HepG2 (cell line): ENCODE results near the gene FUT6. TPM values are rescaled to one million over a fixed set of nuclear protein-coding genes. Genes with fewer than 3 reads are reported as not detected.

ENCODE experiments used
- ATAC-seq: fragments of 200-7000 bp; cut with Tn5 transposase; 3 replicates; pipeline ENCODE4 v1.9.1; 2020; ENCODE audit warnings: mild to moderate bottlenecking, moderate library complexity
- BruUV-seq: library from RNA; stranded (reverse); fragments of 400-500 nt; replicated peaks from 2 replicates; lab custom pipeline; 2021; lab: Mats Ljungman, UMichigan
- CTCF ChIA-PET: fragments of 300-600 bp; formaldehyde crosslinking; extraction: SDS; loops from one replicate; lab custom pipeline; 2021; ENCODE audit warnings: low total read pairs, inconsistent platforms, low intra/inter-chr PET ratio; lab: Yijun Ruan, JAX
- POLR2A ChIA-PET: fragments of 350-600 bp; sonication (Branson Sonifier 250); formaldehyde crosslinking; loops from one replicate; lab custom pipeline; 2020; ENCODE audit warnings: antibody characterized with exemption, inconsistent platforms; lab: Yijun Ruan, JAX
- DNase-seq: peaks from one replicate; pipeline ENCODE4 v3.0.0-alpha.2; 2015; ENCODE audit warnings: low spot score
- FAIRE-seq: peaks from 3 replicates; lab custom pipeline; 2011; peaks lifted over from hg19 to GRCh38; lab: Jason Lieb, UNC
- H2AFZ ChIP-seq: one replicate; pipeline ENCODE4 v1.6.1; 2011; ENCODE audit warnings: low read length, inconsistent platforms
- H3K27ac ChIP-seq: fragments of 300-600 bp; 3 replicates; pipeline ENCODE4 v1.8.0; 2011; ENCODE audit warnings: mixed run types, mild to moderate bottlenecking, mixed read lengths, low read length, inconsistent platforms; ENCODE audit not compliant: insufficient read depth; ENCODE audit errors: extremely low read length
- H3K27me3 ChIP-seq, 2 experiments: fragments of 200-600 bp in 1 of 2; 2 replicates in 1 of 2; 3 replicates in 1 of 2; pipeline versions ENCODE4 v1.6.0 to v1.8.0; 2011; ENCODE audit warnings: low read length in 2 of 2, mild to moderate bottlenecking in 2 of 2, moderate library complexity in 2 of 2, inconsistent platforms in 1 of 2; ENCODE audit not compliant: insufficient read depth in 2 of 2, control insufficient read depth in 1 of 2
- H3K36me3 ChIP-seq, 2 experiments: fragments of 200-600 bp in 1 of 2; replicated peaks in 1 of 2; 2 replicates in 1 of 2; 3 replicates in 1 of 2; pipeline versions ENCODE4 v1.5.1 to v1.8.0; 2011; ENCODE audit warnings: low read length in 2 of 2, inconsistent platforms in 1 of 2; ENCODE audit not compliant: insufficient read depth in 2 of 2, control insufficient read depth in 1 of 2
- H3K4me1 ChIP-seq: 2 replicates; pipeline ENCODE4 v1.5.1; 2012; ENCODE audit warnings: low read length, inconsistent platforms; ENCODE audit not compliant: insufficient read depth
- H3K4me2 ChIP-seq: 2 replicates; pipeline ENCODE4 v1.6.0; 2011; ENCODE audit warnings: low read depth, low read length, inconsistent platforms
- H3K4me3 ChIP-seq, 3 experiments: fragments of 200-600 bp in 1 of 3; sonication (generic), shearing (Covaris generic) in 1 of 3; replicated peaks in 1 of 3; 2 replicates each; pipeline ENCODE4 v1.5.1; 2011 to 2016; ENCODE audit warnings: low read length in 3 of 3, inconsistent platforms in 2 of 3, low read depth in 2 of 3, mild to moderate bottlenecking in 2 of 3, control low read depth in 1 of 3, mixed read lengths in 1 of 3; ENCODE audit not compliant: insufficient read depth in 1 of 3
- H3K79me2 ChIP-seq: one replicate; pipeline ENCODE4 v1.6.1; 2011; ENCODE audit warnings: low read length, inconsistent platforms; ENCODE audit not compliant: insufficient read depth
- H3K9ac ChIP-seq: 2 replicates; pipeline ENCODE4 v1.6.0; 2011; ENCODE audit warnings: mild to moderate bottlenecking, low read depth, low read length, inconsistent platforms; ENCODE audit not compliant: insufficient read depth
- H3K9me3 ChIP-seq: 2 replicates; pipeline ENCODE4 v1.5.1; 2012; ENCODE audit warnings: mild to moderate bottlenecking, low read length
- H4K20me1 ChIP-seq: 2 replicates; pipeline ENCODE4 v1.6.0; 2011; ENCODE audit warnings: inconsistent platforms, mild to moderate bottlenecking, low read length, moderate library complexity; ENCODE audit not compliant: insufficient read depth
- AGO2 ChIP-seq: fragments of 200-400 bp; formaldehyde crosslinking; optimal IDR thresholded peaks from 2 replicates; pipeline ENCODE3; 2017; ENCODE audit warnings: mild to moderate bottlenecking, low read depth, low read length, moderate library complexity
- RBFOX2 ChIP-seq: fragments of 200-400 bp; formaldehyde crosslinking; IDR thresholded peaks from 2 replicates; pipeline ENCODE4 v1.6.1; 2017; ENCODE audit warnings: low read depth, mild to moderate bottlenecking, low read length
- TOE1 ChIP-seq: sonication (generic); formaldehyde crosslinking; IDR thresholded peaks from 2 replicates; pipeline ENCODE4 v1.4.0; 2020; ENCODE audit warnings: mild to moderate bottlenecking, missing genetic modification reagents
- ZFP36 ChIP-seq: fragments of 150-350 bp; IDR thresholded peaks from 2 replicates; pipeline ENCODE4 v1.6.1; 2018; ENCODE audit warnings: borderline replicate concordance, low read length, low read depth; ENCODE audit not compliant: partially characterized antibody
- ZNF264 ChIP-seq: sonication (generic); formaldehyde crosslinking; IDR thresholded peaks from 2 replicates; pipeline ENCODE4 v1.4.0; 2020; ENCODE audit warnings: missing genetic modification reagents
- WGBS: methylation state at CpG from one replicate; pipeline ENCODE4 v1.1.6; 2017; ENCODE audit warnings: low lambda C conversion rate; 5-methylcytosine and 5-hydroxymethylcytosine counted together
- in situ Hi-C: cut with HindIII; loops from 2 replicates; pipeline ENCODE4 v1.10.0; 2017; ENCODE audit warnings: low pct_unique_long_range_greater_than_20kb; ENCODE audit not compliant: extremely low pct_ligation_motif_present
- intact Hi-C: fragments of 100-400 bp; cut with micrococcal nuclease; formaldehyde crosslinking; loops from one replicate; pipeline ENCODE4 v1.10.0; 2022; ENCODE audit not compliant: unreplicated experiment
- polyA plus RNA-seq, 8 experiments: library from polyadenylated mRNA; depleted of rRNA in 3 of 8; stranded (reverse) in 7 of 8; unstranded in 1 of 8; fragments of >200 nt; fragmentation: Illumina TruSeq in 4 of 8; extraction: Trizol in 4 of 8; gene quantifications; 2 replicates each; pipeline versions ENCODE4 v1.2.1 to v1.2.3, GENCODE V29; 2011 to 2016; ENCODE audit warnings: low read depth in 4 of 8, missing spikeins in 1 of 8, mixed read lengths in 1 of 8; ENCODE audit not compliant: insufficient read depth in 1 of 8
- total RNA-seq, 5 experiments: library from RNA; depleted of rRNA; stranded (reverse); fragments of >200 nt; fragmentation: Illumina TruSeq; extraction: Trizol; gene quantifications; 2 replicates each; pipeline ENCODE4 v1.2.3, GENCODE V29; 2016; ENCODE audit warnings: low read depth in 1 of 5

FUT6 gene
- total and polyA plus RNA-seq, 2 of the 13 experiments (the other 11 are each of a cell fraction or from before 2014, with no cell fraction given) = 8.2 to 27.7 TPM

DNA sequence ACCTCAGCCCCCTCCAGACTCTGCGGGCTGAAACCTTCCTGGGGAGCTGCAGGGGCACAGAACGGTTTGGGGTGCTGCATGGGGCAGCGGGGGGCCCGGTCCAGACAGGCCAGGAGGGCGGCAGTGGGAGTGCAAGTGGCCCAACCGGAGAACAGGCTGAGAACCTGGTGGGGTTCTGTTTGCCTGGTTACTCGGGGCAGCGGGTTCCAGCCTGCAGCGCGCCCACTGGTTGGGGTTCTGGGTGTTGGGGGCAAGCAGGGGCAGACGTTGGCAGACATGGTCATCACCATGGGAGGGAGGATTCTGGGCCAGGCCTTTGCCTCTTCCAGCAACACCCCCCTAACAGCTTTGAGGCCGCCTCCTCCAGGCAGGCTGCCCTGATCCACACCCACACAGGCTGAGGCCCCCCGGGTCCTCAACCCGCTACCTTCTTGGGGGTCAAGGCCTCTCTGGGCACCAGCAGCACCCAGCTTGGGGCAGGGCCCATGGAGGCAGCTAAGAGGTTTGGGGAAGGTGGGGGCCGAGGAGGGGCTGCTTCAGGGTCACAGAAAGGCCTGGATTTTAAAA, 54.8 kb downstream of the FUT6 start, which contains the start of gene PRR22:
PRR22 (minus strand) TSS at position 166 of the 567 bp plus-strand sequence; CDS start at position 80, 86 bp downstream.
- intact Hi-C loops = no loop called here
- BruUV-seq = no TSS peak

DNA sequence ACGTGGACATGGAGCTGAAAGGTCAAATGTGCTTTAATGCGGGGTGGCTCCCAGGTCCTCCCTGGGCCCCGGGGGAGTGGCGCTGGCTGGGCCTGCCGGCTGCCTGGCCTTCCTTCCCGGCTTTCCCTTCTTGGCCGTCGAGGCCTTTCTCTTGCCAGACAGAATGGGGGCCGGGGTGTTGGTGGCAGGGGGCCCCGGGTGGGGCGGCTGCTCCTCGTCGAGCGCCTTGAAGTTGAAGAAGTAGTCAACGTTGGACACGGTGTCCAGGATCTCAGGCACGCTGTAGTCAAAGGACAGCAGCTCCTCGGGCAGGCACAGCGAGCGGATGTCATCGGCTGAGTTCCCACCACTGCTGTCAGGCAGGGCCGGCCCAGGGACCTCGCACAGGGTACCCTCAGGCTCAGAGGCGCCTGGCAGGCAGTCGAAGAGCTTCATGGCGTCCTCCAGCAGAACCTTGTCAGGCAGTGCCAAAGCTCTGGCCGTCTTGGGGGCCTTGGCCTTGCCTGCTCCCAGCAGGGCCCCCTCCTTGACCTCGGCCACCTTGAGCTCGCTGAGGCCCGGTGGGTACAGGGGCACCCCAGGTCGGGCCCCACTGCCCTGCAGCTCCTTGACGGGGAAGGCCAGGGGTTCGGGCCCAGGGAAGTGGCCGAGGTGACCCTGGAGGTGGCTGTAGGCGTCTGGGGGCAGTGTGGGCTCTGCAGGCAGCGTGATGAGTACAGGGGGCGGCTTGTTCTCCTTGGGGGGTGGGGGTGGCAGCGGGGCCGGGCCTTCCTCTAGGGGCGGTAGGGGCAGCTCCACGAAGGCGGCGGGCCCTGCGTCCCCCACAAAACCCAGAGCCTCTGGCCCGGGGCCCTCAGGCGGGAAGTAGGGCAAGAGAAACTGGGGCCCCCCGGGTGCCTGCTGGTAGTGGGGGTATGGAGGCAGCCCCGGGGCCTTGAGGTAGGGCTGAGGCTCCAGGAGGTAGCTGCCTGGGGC, 56.3 kb downstream of the FUT6 start:
- TF ChIP-seq AGO2 (peak; percentile 64), RBFOX2 (peak; percentile 55; the same call in 1 of the 2 replicates), TOE1 (CRISPR knock-in tag) (no peak)
- Histone ChIP-seq H3K4me3 (no peak overlapping the region), H3K9ac (no peak overlapping the region), H4K20me1 (no peaks in the 10 kb centered on the region), H3K36me3 (peaks cover 10 to 23% of the 10 kb centered on the region in 2 experiments; a peak in 4 of 5 replicates), H3K27me3 (no peaks in the 10 kb centered on the region), H3K4me1 (no peaks in the 10 kb centered on the region), H3K4me2 (no peak overlapping the region), H2AFZ (no peak overlapping the region), H3K9me3 (no peaks in the 10 kb centered on the region), H3K79me2 (no peaks in the 10 kb centered on the region), H3K27ac (no peak overlapping the region)
- FAIRE-seq = no peak
- BruUV-seq = no TSS peak
- no peak for DNase-seq
- ChIA-PET CTCF (no interaction called here), POLR2A (interaction anchor here (0.8 to 1.1 kb wide), 2 partner anchors 63 to 112 kb away, joined by 3 read pairs; partner anchors contain the start of genes CATSPERD and LONP1)
- in situ Hi-C loops (no loop called here), intact Hi-C loops (no loop called here)
- peak; percentile 8 for ATAC-seq
- WGBS = 94% methylated on average over 33 of the region's 48 CpGs

More for the DNA sequence above, 54.8 kb downstream of the FUT6 start, which contains the start of gene PRR22:
- POLR2A ChIA-PET = no interaction called here
- Histone ChIP-seq H3K36me3 (peaks cover 14 to 35% of the 10 kb centered on the region in 2 experiments; a peak in 4 of 5 replicates), H3K9me3 (no peaks in the 10 kb centered on the region), H3K27me3 (no peaks in the 10 kb centered on the region), H3K4me1 (peaks cover 1% of the 10 kb centered on the region), H3K79me2 (no peaks in the 10 kb centered on the region), H3K9ac (no peak within 1 kb of the TSS)
- CTCF ChIA-PET = interaction anchor here (0.7 kb wide), 1 partner anchor 10 kb away, joined by 3 read pairs; no protein-coding TSS in a partner anchor
- no peak for FAIRE-seq
- in situ Hi-C loops = no loop called here
- no peak for DNase-seq
- no peak for ATAC-seq
- TF ChIP-seq ZNF264 (CRISPR knock-in tag) = no peak
- TF ChIP-seq AGO2 = peak; percentile 19
- peak; percentile 64 for TF ChIP-seq ZFP36
- TF ChIP-seq, all 625 proteins: peak for 2
- Histone ChIP-seq H2AFZ (no peak within 1 kb of the TSS), H3K27ac (no peak within 1 kb of the TSS), H3K4me3 (no peak within 1 kb of the TSS), H3K4me2 (no peak within 1 kb of the TSS), H4K20me1 (no peaks in the 10 kb centered on the region)
- WGBS = 100% methylated on average over 3 of the region's 15 CpGs
